HFFc6 (cell line): Measurements from ENCODE around the gene ATP6V0A1. TPM values are rescaled to one million over a fixed set of nuclear protein-coding genes. Genes with fewer than 3 reads are reported as not detected.

Experiments used
- DNase-seq: peaks from one replicate; pipeline ENCODE4 v3.0.0-alpha.2; 2018
- H3K27ac Mint-ChIP-seq: 2 replicates; pipeline ENCODE4 v1.8.0; 2020; ENCODE audit warnings: mild to moderate bottlenecking, mixed read lengths
- H3K27me3 Mint-ChIP-seq: 2 replicates; pipeline ENCODE4 v1.8.0; 2021; ENCODE audit warnings: mild to moderate bottlenecking, moderate library complexity, mixed read lengths; ENCODE audit not compliant: insufficient read depth
- H3K36me3 Mint-ChIP-seq: 2 replicates; pipeline ENCODE4 v1.8.0; 2021; ENCODE audit warnings: low read depth, mixed read lengths
- H3K4me1 Mint-ChIP-seq: 2 replicates; pipeline ENCODE4 v1.8.0; 2020; ENCODE audit warnings: low read depth, mixed read lengths
- H3K4me3 Mint-ChIP-seq: 2 replicates; pipeline ENCODE4 v1.8.0; 2020; ENCODE audit warnings: mild to moderate bottlenecking, moderate library complexity, mixed read lengths
- H3K9me3 Mint-ChIP-seq: 2 replicates; pipeline ENCODE4 v1.8.0; 2020; ENCODE audit warnings: mild to moderate bottlenecking, mixed read lengths
- CTCF ChIP-seq: fragments of 200-600 bp; sonication (generic); IDR thresholded peaks from 2 replicates; pipeline ENCODE4 v1.5.0; 2021; ENCODE audit warnings: antibody characterized with exemption, mild to moderate bottlenecking
- total RNA-seq, 6 experiments: library from RNA; stranded (reverse); fragmentation: NEBNext Ultra II Directional; extraction: Animal tissue kit (Norgen Biotek cat#: 25700); gene quantifications; 2 replicates in 1 of 6; 3 replicates in 5 of 6; pipeline ENCODE4 v1.2.3, GENCODE V29; 2021

The ATP6V0A1 gene
- total RNA-seq, 6 experiments from 2014 or later = 29.6 to 56.7 (median 37.1) TPM

GRCh38 chr17:42518755-42519545 is 60.3 kb downstream of the ATP6V0A1 start:
- peak overlapping the region; percentile 97 for H3K27ac Mint-ChIP-seq
- peak overlapping the region; percentile 71 for H3K4me3 Mint-ChIP-seq
- peaks cover 80% of the 10 kb centered on the region for H3K4me1 Mint-ChIP-seq
- peaks cover 20% of the 10 kb centered on the region for H3K36me3 Mint-ChIP-seq
- DNase-seq = peak; percentile 6
- peaks cover 6% of the 10 kb centered on the region for H3K27me3 Mint-ChIP-seq
- no peaks in the 10 kb centered on the region for H3K9me3 Mint-ChIP-seq
- TF ChIP-seq CTCF = no peak

GRCh38 chr17:42519546-42520491 is 61.1 kb downstream of the ATP6V0A1 start:
- Mint-ChIP-seq H3K36me3 (peaks cover 20% of the 10 kb centered on the region), H3K27ac (peak overlapping the region; percentile 97), H3K27me3 (peaks cover 6% of the 10 kb centered on the region), H3K4me1 (peaks cover 89% of the 10 kb centered on the region), H3K4me3 (peak overlapping the region; percentile 63), H3K9me3 (no peaks in the 10 kb centered on the region)
- DNase-seq = peak; percentile 98
- TF ChIP-seq CTCF = no peak

GRCh38 chr17:42520540-42520951 is 61.9 kb downstream of the ATP6V0A1 start:
- Mint-ChIP-seq H3K27me3 (peaks cover 6% of the 10 kb centered on the region), H3K36me3 (peaks cover 20% of the 10 kb centered on the region)
- DNase-seq = no peak

GRCh38 chr17:42521036-42521435 is 62.4 kb downstream of the ATP6V0A1 start:
- peaks cover 20% of the 10 kb centered on the region for H3K36me3 Mint-ChIP-seq
- no peak for DNase-seq
- peak overlapping the region; percentile 63 for H3K4me3 Mint-ChIP-seq
- peaks cover 95% of the 10 kb centered on the region for H3K4me1 Mint-ChIP-seq
- peaks cover 6% of the 10 kb centered on the region for H3K27me3 Mint-ChIP-seq
- H3K27ac Mint-ChIP-seq = peak overlapping the region; percentile 97
- TF ChIP-seq CTCF = no peak
- H3K9me3 Mint-ChIP-seq = no peaks in the 10 kb centered on the region

More at GRCh38 chr17:42520540-42520951, 61.9 kb downstream of the ATP6V0A1 start:
- TF ChIP-seq CTCF = peak; percentile 58
- Mint-ChIP-seq H3K27ac (peak overlapping the region; percentile 97), H3K4me3 (peak overlapping the region; percentile 63), H3K4me1 (peaks cover 95% of the 10 kb centered on the region), H3K9me3 (no peaks in the 10 kb centered on the region)

GRCh38 chr17:42521666-42522262 is 63.1 kb downstream of the ATP6V0A1 start:
- H3K27ac Mint-ChIP-seq = peak overlapping the region; percentile 97
- no peak for TF ChIP-seq CTCF
- peaks cover 95% of the 10 kb centered on the region for H3K4me1 Mint-ChIP-seq
- H3K27me3 Mint-ChIP-seq = peaks cover 6% of the 10 kb centered on the region
- DNase-seq = no peak
- peak overlapping the region; percentile 63 for H3K4me3 Mint-ChIP-seq
- H3K36me3 Mint-ChIP-seq = peaks cover 20% of the 10 kb centered on the region
- H3K9me3 Mint-ChIP-seq = no peaks in the 10 kb centered on the region
